Left renal cortex interstitium (tissue), 4 donors: ENCODE results near the gene SPAG8. TPM values are rescaled to one million over a fixed set of nuclear protein-coding genes. Genes with fewer than 3 reads are reported as not detected.

ENCODE experiments used
- DNase-seq, 4 donors: peaks; one replicate each; pipeline ENCODE4 v3.0.0-alpha.2; 2013; ENCODE audit warnings: low read depth in 4 of 4, low spot score in 2 of 4, missing footprints in 1 of 4
- polyA plus RNA-seq, 4 donors: library from polyadenylated mRNA; unstranded; fragments of 120-200 nt; gene quantifications; one replicate each; pipeline ENCODE4 v1.2.1, GENCODE V29; 2013; ENCODE audit not compliant: insufficient read length in 4 of 4

The SPAG8 gene
- polyA plus RNA-seq, result 1 to 10 TPM; 5.2 to 9.5 (median 6.0) TPM

- DNase-seq, result peak in 1 of 4 donors; percentile 93
These were observed at the start of gene SPAG8 for GRCh38 chr9:35812025-35812602. TSS of gene SPAG8 (minus strand) at chr9:35812262. CDS start at chr9:35812147, 115 bp downstream.

- DNase-seq, result no peak
These were observed 49.3 kb upstream of the SPAG8 start for GRCh38 chr9:35861161-35861897.

- no peak for DNase-seq
These were observed 47.9 kb upstream of the SPAG8 start for GRCh38 chr9:35859990-35860339.

GRCh38 chr9:35859310-35859989 is 47.4 kb upstream of the SPAG8 start:
- no peak for DNase-seq

GRCh38 chr9:35858458-35858857 is 46.4 kb upstream of the SPAG8 start:
- DNase-seq, result no peak

- no peak for DNase-seq
These were observed 44.8 kb upstream of the SPAG8 start for GRCh38 chr9:35856882-35857281.

GRCh38 chr9:35856206-35856605 is 44.1 kb upstream of the SPAG8 start:
- DNase-seq, result no peak

GRCh38 chr9:35854091-35854762 is 42.2 kb upstream of the SPAG8 start:
- no peak for DNase-seq

GRCh38 chr9:35852876-35853865 is 41.1 kb upstream of the SPAG8 start:
- no peak for DNase-seq

- DNase-seq, result no peak
These were observed 40.3 kb upstream of the SPAG8 start for GRCh38 chr9:35852267-35852815.

GRCh38 chr9:35847792-35848572 is 35.9 kb upstream of the SPAG8 start:
- DNase-seq, result no peak

- DNase-seq, result no peak
These were observed 34.0 kb upstream of the SPAG8 start for GRCh38 chr9:35845824-35846771.

GRCh38 chr9:35844628-35845270 is 32.7 kb upstream of the SPAG8 start:
- DNase-seq, result peak in 1 of 4 donors; percentile 56

- no peak for DNase-seq
These were observed 30.7 kb upstream of the SPAG8 start for GRCh38 chr9:35842795-35843194.

- DNase-seq, result no peak
These were observed 30.1 kb upstream of the SPAG8 start for GRCh38 chr9:35842020-35842745.

- DNase-seq, result no peak
These were observed 29.5 kb upstream of the SPAG8 start for GRCh38 chr9:35841645-35841900.
